Peyer's patch (tissue), 4 donors: ENCODE data around the gene GC. TPM values are rescaled to one million over a fixed set of nuclear protein-coding genes. Genes with fewer than 3 reads are reported as not detected.
"Not testable (repeated sequence)": the region's sequence is repeated elsewhere in the genome, so short reads cannot be mapped to it uniquely, and the experiment has no call there.

Experiments
- DNase-seq, 3 donors: peaks; one replicate each; pipeline ENCODE4 v3.0.0-alpha.2; 2017 to 2019
- H3K27ac ChIP-seq, 4 donors: fragments of 200-600 bp; sonication (generic); one replicate each; pipeline ENCODE4 v1.5.1; 2016 to 2019
- H3K27me3 ChIP-seq, 2 donors: fragments of 200-600 bp; sonication (generic); one replicate each; pipeline ENCODE4 v1.5.1; 2019
- H3K36me3 ChIP-seq, 3 donors: fragments of 200-600 bp; sonication (generic); one replicate each; pipeline ENCODE4 v1.5.1; 2016 to 2019
- H3K4me1 ChIP-seq, 4 donors: fragments of 200-600 bp; sonication (generic); one replicate each; pipeline ENCODE4 v1.5.1; 2016 to 2019
- H3K4me3 ChIP-seq, 4 donors: fragments of 200-600 bp; sonication (generic); 1 replicate in 3 of 4; 2 replicates in 1 of 4; pipeline ENCODE4 v1.5.1; 2016 to 2019; ENCODE audit warnings: mild to moderate bottlenecking in 1 of 4
- H3K9me3 ChIP-seq, 4 donors: fragments of 200-600 bp; sonication (generic); one replicate each; pipeline ENCODE4 v1.5.1; 2016 to 2019; ENCODE audit warnings: mild to moderate bottlenecking in 1 of 4
- POLR2A ChIP-seq, 2 donors: fragments of 450-650 bp; IDR thresholded peaks; one replicate each; pipeline ENCODE4 v1.5.1; 2017; ENCODE audit warnings: antibody characterized with exemption in 2 of 2, mild to moderate bottlenecking in 2 of 2, moderate library complexity in 2 of 2
- total RNA-seq, 4 donors: library from RNA; depleted of rRNA; stranded (reverse); fragments of >200 nt; gene quantifications; one replicate each; pipeline ENCODE4 v1.1.0, GENCODE V29; 2016
- TF ChIP-seq, protein P1 (sequence below), 6 experiments: fragments of 450-650 bp in 4 of 6; fragments of 200-600 bp in 2 of 6; sonication (generic) in 1 of 6; IDR thresholded peaks; one replicate each; pipeline ENCODE4 v1.5.1; 2017 to 2019; ENCODE audit warnings: antibody characterized with exemption in 6 of 6, mild to moderate bottlenecking in 3 of 6, moderate library complexity in 1 of 6

GC gene
- total RNA-seq, 4 donors from 2014 or later, result not detected

DNA sequence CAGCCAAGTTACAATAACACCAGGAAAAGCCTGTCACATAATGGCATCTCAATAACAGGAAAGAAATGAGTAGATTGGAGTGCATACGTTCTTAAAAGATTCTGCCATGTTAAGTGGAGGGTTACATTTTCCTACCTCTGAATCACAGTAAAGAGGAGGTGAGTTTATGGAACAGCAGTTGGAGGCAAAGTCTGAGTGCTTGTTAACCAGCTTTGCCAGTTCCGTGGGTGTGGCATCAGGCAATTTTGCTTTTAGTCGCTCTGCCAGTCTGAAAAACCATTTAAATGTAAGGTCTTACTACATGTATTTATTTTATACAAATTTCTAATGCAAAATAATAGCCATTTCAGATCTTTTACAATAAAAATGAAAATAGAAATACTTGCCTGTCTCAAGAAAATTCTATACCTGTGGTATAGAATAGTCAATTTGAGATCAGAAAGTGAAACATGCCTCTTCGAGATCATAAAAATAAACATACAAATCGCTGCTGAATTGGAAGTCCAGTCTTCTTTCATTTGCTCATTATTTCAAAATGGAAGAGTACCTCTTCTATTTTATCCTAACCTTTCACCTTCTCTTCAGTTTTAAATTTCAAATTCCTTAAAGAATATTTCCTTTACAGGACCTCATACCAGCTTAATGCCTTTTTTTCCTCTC lies 31.4 kb downstream of the GC start:
- TF ChIP-seq, protein P1, sequence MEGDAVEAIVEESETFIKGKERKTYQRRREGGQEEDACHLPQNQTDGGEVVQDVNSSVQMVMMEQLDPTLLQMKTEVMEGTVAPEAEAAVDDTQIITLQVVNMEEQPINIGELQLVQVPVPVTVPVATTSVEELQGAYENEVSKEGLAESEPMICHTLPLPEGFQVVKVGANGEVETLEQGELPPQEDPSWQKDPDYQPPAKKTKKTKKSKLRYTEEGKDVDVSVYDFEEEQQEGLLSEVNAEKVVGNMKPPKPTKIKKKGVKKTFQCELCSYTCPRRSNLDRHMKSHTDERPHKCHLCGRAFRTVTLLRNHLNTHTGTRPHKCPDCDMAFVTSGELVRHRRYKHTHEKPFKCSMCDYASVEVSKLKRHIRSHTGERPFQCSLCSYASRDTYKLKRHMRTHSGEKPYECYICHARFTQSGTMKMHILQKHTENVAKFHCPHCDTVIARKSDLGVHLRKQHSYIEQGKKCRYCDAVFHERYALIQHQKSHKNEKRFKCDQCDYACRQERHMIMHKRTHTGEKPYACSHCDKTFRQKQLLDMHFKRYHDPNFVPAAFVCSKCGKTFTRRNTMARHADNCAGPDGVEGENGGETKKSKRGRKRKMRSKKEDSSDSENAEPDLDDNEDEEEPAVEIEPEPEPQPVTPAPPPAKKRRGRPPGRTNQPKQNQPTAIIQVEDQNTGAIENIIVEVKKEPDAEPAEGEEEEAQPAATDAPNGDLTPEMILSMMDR (IDR thresholded peaks at IDR 0.05), result no peak
- TF ChIP-seq POLR2A (IDR thresholded peaks at IDR 0.05), result no peak
- no peaks in the 10 kb centered on the region for H3K9me3 ChIP-seq
- H3K36me3 ChIP-seq, result no peaks in the 10 kb centered on the region
- H3K27ac ChIP-seq, result no peak overlapping the region
- H3K27me3 ChIP-seq, result no peaks in the 10 kb centered on the region
- peak overlapping the region in 3 of 4 donors; percentile 9 to 31 (median 26) for H3K4me3 ChIP-seq
- peak in 1 of 3 donors; percentile 62 for DNase-seq
- H3K4me1 ChIP-seq, result no peaks in the 10 kb centered on the region

DNA sequence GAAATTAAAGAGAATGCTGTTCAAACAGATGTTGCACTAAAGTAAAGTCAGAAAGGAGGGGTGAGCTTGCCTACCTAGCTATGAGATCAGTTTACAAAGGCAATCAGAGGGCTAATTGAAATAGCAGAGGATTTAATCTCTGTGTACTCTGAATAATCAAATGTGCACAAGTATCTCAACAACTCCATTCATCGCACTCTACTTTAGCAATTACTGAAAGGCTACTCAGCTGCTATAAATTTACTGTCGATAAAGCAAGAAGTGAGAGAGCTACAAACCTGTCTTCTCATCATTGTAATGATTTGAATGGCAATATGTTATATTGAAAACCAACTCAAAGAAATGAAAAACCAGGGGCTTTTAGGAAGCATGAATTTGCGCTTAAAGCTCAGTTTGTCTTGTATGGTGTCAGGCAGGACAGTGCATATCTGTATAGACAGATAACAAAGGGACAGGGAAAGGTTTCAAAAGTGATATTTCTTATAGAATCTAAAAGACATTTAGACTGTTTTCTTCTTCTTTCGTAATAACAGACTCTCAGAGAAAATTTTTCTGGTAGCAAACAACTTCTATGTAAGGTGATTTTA lies 34.8 kb downstream of the GC start:
- H3K9me3 ChIP-seq, result no peaks in the 10 kb centered on the region
- no peak overlapping the region for H3K4me3 ChIP-seq
- no peaks in the 10 kb centered on the region for H3K36me3 ChIP-seq
- no peaks in the 10 kb centered on the region for H3K4me1 ChIP-seq
- H3K27ac ChIP-seq, result no peak overlapping the region
- DNase-seq, result no peak
- TF ChIP-seq, protein P1 (IDR thresholded peaks at IDR 0.05), result no peak
- no peak for TF ChIP-seq POLR2A (IDR thresholded peaks at IDR 0.05)
- H3K27me3 ChIP-seq, result no peaks in the 10 kb centered on the region

DNA sequence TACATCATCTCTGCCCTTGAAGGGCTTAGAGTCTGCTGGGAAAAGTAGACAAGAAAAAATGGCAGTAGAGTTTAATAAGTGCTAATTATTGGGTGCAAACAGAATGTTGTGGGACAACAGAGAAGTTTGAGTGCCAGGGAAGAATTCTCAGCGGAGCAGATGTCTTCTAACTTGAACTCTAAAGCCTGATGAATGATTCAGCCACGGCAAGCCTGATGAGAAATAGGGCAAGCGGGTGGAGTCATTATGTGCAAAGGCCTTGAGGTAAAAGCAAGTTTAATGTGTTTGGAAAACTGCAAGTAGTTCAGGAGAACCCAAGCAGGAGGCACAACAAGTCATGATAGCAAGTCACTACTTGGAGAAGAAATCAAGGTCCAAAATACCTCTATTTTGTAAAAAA lies 37.5 kb downstream of the GC start:
- Histone ChIP-seq H3K4me3 (no peak overlapping the region), H3K9me3 (no peaks in the 10 kb centered on the region), H3K4me1 (no peaks in the 10 kb centered on the region), H3K27ac (no peak overlapping the region), H3K36me3 (no peaks in the 10 kb centered on the region), H3K27me3 (no peaks in the 10 kb centered on the region)
- no peak for TF ChIP-seq POLR2A (IDR thresholded peaks at IDR 0.05)
- TF ChIP-seq, protein P1 (IDR thresholded peaks at IDR 0.05), result no peak
- no peak for DNase-seq

DNA sequence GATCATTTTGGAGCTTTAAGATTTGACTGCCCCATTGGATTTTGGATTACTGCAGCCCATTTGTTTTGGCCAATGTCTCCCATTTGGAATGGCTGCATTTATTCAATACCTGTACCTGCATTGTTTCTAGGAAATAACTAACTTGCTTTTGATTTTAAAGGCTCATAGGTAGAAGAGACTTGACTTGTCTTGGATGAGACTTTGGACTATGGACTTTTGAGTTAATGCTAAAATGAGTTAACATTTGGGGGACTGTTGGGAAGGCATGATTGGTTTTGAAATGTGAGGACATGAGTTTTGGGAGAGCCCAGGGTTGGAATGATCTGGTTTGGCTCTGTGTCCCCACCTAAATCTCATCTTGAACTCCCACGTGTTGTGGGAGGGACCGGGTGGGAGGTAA lies 45.1 kb downstream of the GC start:
- H3K27me3 ChIP-seq, H3K36me3 ChIP-seq, H3K4me1 ChIP-seq, H3K27ac ChIP-seq, H3K4me3 ChIP-seq, DNase-seq, H3K9me3 ChIP-seq: not testable (repeated sequence)

DNA sequence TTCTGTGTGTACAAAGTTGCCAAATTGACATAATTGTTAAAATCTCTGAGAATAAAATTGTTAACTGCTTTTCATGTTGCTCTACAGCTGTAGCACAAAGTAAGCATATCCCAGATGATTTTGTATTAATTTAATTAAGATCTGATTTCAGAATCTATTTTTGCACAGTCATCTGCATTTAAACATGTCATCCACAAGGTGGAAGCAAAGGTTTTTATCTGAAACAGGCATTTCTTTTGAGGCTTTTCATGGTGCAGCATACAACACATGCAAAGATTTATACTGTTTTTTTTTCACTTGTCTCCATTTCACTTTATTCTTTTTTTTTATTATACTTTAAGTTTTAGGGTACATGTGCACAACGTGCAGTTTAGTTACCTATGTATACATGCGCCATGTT lies 51.2 kb downstream of the GC start:
- Histone ChIP-seq H3K4me1 (no peaks in the 10 kb centered on the region), H3K27ac (no peak overlapping the region), H3K36me3 (no peaks in the 10 kb centered on the region), H3K27me3 (peaks cover 0 to 4% of the 10 kb centered on the region in 2 donors), H3K9me3 (no peaks in the 10 kb centered on the region), H3K4me3 (no peak overlapping the region)
- no peak for TF ChIP-seq POLR2A (IDR thresholded peaks at IDR 0.05)
- TF ChIP-seq, protein P1 (IDR thresholded peaks at IDR 0.05), result peak in 4 of 6 experiments; percentile 15 to 62 (median 47)
- DNase-seq, result no peak

DNA sequence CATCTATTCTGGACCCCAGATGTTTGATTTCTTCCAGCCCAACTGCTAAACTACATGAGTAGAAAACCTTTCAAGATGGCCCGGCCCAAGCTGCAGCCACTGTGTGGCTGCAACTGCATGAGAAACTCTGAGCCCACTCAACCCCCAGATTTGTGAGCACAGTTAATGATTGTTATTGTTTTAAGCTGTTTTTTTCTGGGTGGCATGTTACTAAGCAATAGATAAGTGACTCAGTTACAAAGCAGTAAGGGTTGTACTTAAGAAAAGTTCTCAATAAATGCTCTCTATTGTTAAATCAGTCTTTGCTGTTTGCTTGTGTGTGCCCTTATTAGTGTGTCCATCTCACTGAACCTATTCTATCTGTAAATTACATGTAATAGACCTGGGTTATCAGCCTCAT lies 51.8 kb downstream of the GC start:
- H3K9me3 ChIP-seq, result no peaks in the 10 kb centered on the region
- H3K27me3 ChIP-seq, result peaks cover 0 to 4% of the 10 kb centered on the region in 2 donors
- no peaks in the 10 kb centered on the region for H3K36me3 ChIP-seq
- no peak overlapping the region for H3K27ac ChIP-seq
- TF ChIP-seq, protein P1 (IDR thresholded peaks at IDR 0.05), result no peak
- no peak for TF ChIP-seq POLR2A (IDR thresholded peaks at IDR 0.05)
- no peaks in the 10 kb centered on the region for H3K4me1 ChIP-seq
- no peak overlapping the region for H3K4me3 ChIP-seq
- no peak for DNase-seq
